ENCODE measurements around the gene TMEM245. TPM values are rescaled to one million over a fixed set of nuclear protein-coding genes. Genes with fewer than 3 reads are reported as not detected.

The TMEM245 gene
- total RNA-seq, 1 experiment from 2014 or later = 23.7 TPM

GRCh38 chr9:109149089-109149488 lies 29.3 kb upstream of the TMEM245 start:
- H3K4me2 ChIP-seq (ENCODE audit: low read length) = no peak overlapping the region
- no peak overlapping the region for H2AFZ ChIP-seq (ENCODE audit: low read length)
- no peaks in the 10 kb centered on the region for H3K9me2 ChIP-seq (replicated peaks; ENCODE audit: low read length)
- POLR2A ChIA-PET (ENCODE audit: unreplicated experiment) = no interaction called here
- no peak overlapping the region for H3K27ac ChIP-seq (ENCODE audit: low read length)
- DNase-seq (no peak), ATAC-seq (no peak)
- no TSS peak for BruUV-seq (replicated peaks)
- no peak overlapping the region for H3K9ac ChIP-seq (ENCODE audit: low read length)
- intact Hi-C loops (cut with micrococcal nuclease) = no loop called here
- no peaks in the 10 kb centered on the region for H3K27me3 ChIP-seq (ENCODE audit: low read length)
- no peaks in the 10 kb centered on the region for H3K36me3 ChIP-seq (ENCODE audit: low read depth, low read length)
- H3K79me2 ChIP-seq (ENCODE audit: low read length) = no peaks in the 10 kb centered on the region
- H3K4me3 ChIP-seq (ENCODE audit: low read length) = no peak overlapping the region
- H3K9me3 ChIP-seq (ENCODE audit: low read length) = no peaks in the 10 kb centered on the region
- H3F3A ChIP-seq (ENCODE audit: low read length, unreplicated experiment) = no peaks in the 10 kb centered on the region
- H4K20me1 ChIP-seq (ENCODE audit: low read length) = no peaks in the 10 kb centered on the region
- H3K4me1 ChIP-seq (ENCODE audit: insufficient read depth, low read length) = 0 out of 2 replicates have a peak, but pooled peaks cover 1% of the 10 kb centered on the region
- CTCF ChIA-PET = no interaction called here
- TF ChIP-seq CTCF (conservative IDR thresholded peaks at IDR 0.05; ENCODE audit: low read depth, low read length) (no peak), EZH2phosphoT487 (IDR thresholded peaks at IDR 0.05; ENCODE audit: borderline replicate concordance, low read length) (no peak), EZH2 (IDR thresholded peaks at IDR 0.05; ENCODE audit: low read length, unreplicated experiment) (no peak)

- TF ChIP-seq CTCF (conservative IDR thresholded peaks at IDR 0.05; ENCODE audit: low read depth, low read length) = no peak
- TF ChIP-seq EZH2phosphoT487 (IDR thresholded peaks at IDR 0.05; ENCODE audit: borderline replicate concordance, low read length) = no peak
- no peak for TF ChIP-seq EZH2 (IDR thresholded peaks at IDR 0.05; ENCODE audit: low read length, unreplicated experiment)
- Histone ChIP-seq H4K20me1 (ENCODE audit: low read length) (no peaks in the 10 kb centered on the region), H3K4me2 (ENCODE audit: low read length) (no peak overlapping the region), H3K9me3 (ENCODE audit: low read length) (no peaks in the 10 kb centered on the region), H3K4me3 (ENCODE audit: low read length) (no peak overlapping the region), H3K9ac (ENCODE audit: low read length) (no peak overlapping the region), H2AFZ (ENCODE audit: low read length) (no peak overlapping the region), H3K79me2 (ENCODE audit: low read length) (no peaks in the 10 kb centered on the region), H3K27me3 (ENCODE audit: low read length) (no peaks in the 10 kb centered on the region), H3K4me1 (ENCODE audit: insufficient read depth, low read length) (0 out of 2 replicates have a peak, but pooled peaks cover 5% of the 10 kb centered on the region), H3K27ac (ENCODE audit: low read length) (no peak overlapping the region), H3K36me3 (ENCODE audit: low read depth, low read length) (no peaks in the 10 kb centered on the region), H3F3A (ENCODE audit: low read length, unreplicated experiment) (no peaks in the 10 kb centered on the region), H3K9me2 (replicated peaks; ENCODE audit: low read length) (no peaks in the 10 kb centered on the region)
- CTCF ChIA-PET = no interaction called here
- no TSS peak for BruUV-seq (replicated peaks)
- ATAC-seq (no peak), DNase-seq (no peak)
- intact Hi-C loops (cut with micrococcal nuclease) = no loop called here
- POLR2A ChIA-PET (ENCODE audit: unreplicated experiment) = no interaction called here
These were observed 25.3 kb upstream of the TMEM245 start for GRCh38 chr9:109145051-109145450.

- DNase-seq (peak; percentile 61), ATAC-seq (peak; percentile 84; the same call in 1 of the 2 replicates)
- H3K36me3 ChIP-seq (ENCODE audit: low read depth, low read length) = no peaks in the 10 kb centered on the region
- ChIA-PET CTCF (no interaction called here), POLR2A (ENCODE audit: unreplicated experiment) (no interaction called here)
- H3K4me3 ChIP-seq (ENCODE audit: low read length) = no peak overlapping the region
- H3K9me2 ChIP-seq (replicated peaks; ENCODE audit: low read length) = no peaks in the 10 kb centered on the region
- TF ChIP-seq CTCF (conservative IDR thresholded peaks at IDR 0.05; ENCODE audit: low read depth, low read length) (peak; percentile 47), EZH2 (IDR thresholded peaks at IDR 0.05; ENCODE audit: low read length, unreplicated experiment) (no peak)
- no TSS peak for BruUV-seq (replicated peaks)
- H3K27me3 ChIP-seq (ENCODE audit: low read length) = no peaks in the 10 kb centered on the region
- no peak overlapping the region for H3K4me2 ChIP-seq (ENCODE audit: low read length)
- intact Hi-C loops (cut with micrococcal nuclease) = no loop called here
- H3K4me1 ChIP-seq (ENCODE audit: insufficient read depth, low read length) = 0 out of 2 replicates have a peak, but pooled peaks cover 5% of the 10 kb centered on the region
- H4K20me1 ChIP-seq (ENCODE audit: low read length) = no peaks in the 10 kb centered on the region
- H3K27ac ChIP-seq (ENCODE audit: low read length) = no peak overlapping the region
- H3K9ac ChIP-seq (ENCODE audit: low read length) = no peak overlapping the region
- H3K79me2 ChIP-seq (ENCODE audit: low read length) = no peaks in the 10 kb centered on the region
- H3F3A ChIP-seq (ENCODE audit: low read length, unreplicated experiment) = no peaks in the 10 kb centered on the region
- H3K9me3 ChIP-seq (ENCODE audit: low read length) = no peaks in the 10 kb centered on the region
- H2AFZ ChIP-seq (ENCODE audit: low read length) = 0 out of 2 replicates have a peak overlapping the region, but pooled peaks have one; percentile 43
These were observed 24.3 kb upstream of the TMEM245 start for GRCh38 chr9:109143881-109144562.

All from PC-3 (cell line).